HG03196 (cell line): ENCODE results near the gene VOPP1.
"Not testable (repeated sequence)": the region's sequence is repeated elsewhere in the genome, so short reads cannot be mapped to it uniquely, and the experiment has no call there.

Experiments used
- ATAC-seq: cut with Tn5 transposase; IDR thresholded peaks from one replicate; pipeline ENCODE4 v1.9.1; 2021; ENCODE audit not compliant: unreplicated experiment

The VOPP1 gene

DNA sequence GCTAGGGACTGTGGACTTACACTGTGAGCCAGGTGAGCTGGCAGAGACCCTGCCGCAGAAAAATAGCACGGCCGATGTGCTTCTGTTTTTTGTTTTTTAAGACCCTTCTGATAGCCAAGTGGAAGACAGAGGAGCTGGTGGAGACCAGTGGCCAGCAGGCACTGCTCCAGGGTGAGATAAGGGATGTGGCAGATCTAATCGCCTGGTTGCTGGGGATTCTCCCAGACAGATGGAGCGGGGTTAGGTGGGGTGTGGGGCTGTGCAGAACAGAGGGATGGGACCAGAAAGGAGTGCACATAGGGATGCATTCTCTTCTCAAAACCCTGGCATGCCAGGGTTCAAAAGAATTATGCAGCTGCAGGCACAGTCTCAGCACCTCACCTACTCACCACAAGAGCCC is 82.2 kb downstream of the VOPP1 start:
- ATAC-seq, result no peak

DNA sequence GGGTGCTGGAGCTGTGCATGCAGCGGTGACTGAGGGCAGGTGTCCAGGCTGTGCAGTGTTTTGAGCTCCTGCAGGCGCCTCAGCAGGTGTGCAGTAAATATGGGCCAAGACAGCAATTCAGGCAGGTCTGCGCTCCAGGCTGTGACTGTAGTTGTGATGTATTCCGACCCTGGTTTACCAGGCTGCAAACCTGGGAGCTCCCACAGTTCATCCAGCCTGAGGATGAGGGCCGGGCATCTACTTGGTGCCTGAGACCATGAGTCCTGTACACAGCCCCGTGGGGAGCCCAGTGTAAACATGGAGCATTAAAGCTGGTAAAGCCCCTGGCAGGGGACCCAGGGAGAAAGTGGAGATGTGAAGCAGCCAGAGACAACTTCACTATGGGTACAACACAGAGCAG is 82.8 kb downstream of the VOPP1 start:
- no peak for ATAC-seq

- no peak for ATAC-seq
These were observed 83.4 kb downstream of the VOPP1 start for GRCh38 chr7:55488804-55489340.

DNA sequence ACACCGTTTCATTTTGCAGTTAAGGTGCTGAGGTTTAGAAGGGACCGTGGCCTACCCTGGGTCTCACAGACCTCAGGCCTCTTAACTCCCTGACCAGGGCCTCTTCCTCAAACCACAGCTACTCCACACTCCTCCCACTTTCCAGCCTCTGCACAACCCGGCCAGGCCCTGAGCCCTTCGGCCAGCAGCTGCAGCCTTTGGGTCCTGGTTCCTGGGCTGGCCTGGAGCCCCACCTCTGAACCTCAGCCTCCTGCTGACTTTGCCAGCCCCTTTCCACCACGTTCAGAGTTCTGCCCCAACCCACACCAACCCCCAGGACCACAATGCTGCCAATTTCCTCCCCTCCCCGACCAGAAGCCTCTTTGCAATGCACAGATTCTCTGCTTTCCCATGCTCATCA is 84.1 kb downstream of the VOPP1 start:
- ATAC-seq, result no peak

GRCh38 chr7:55486991-55487390 is 85.3 kb downstream of the VOPP1 start:
- ATAC-seq, result no peak

DNA sequence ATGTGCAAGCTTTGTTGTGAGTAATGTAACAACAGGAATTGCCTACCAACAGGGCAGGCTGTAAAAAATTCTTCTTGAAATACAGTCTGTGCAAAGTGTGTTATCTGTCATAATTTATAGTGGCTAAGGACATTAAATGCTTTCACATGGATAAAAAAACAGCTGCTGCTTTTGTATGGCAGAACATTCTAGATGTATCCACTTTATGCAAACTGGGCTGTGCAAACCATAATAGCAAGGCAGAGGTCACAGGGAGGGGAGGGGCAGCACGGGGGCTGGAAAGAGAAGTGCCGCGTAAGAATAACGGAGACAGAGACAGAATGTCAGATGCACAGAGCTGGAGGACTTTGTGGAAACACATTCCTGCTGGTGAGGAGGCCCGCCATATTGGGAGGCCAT is 86.1 kb downstream of the VOPP1 start:
- no peak for ATAC-seq

- ATAC-seq, result no peak
These were observed 86.7 kb downstream of the VOPP1 start for GRCh38 chr7:55485501-55486191.

GRCh38 chr7:55484834-55485233 is 87.5 kb downstream of the VOPP1 start:
- no peak for ATAC-seq

DNA sequence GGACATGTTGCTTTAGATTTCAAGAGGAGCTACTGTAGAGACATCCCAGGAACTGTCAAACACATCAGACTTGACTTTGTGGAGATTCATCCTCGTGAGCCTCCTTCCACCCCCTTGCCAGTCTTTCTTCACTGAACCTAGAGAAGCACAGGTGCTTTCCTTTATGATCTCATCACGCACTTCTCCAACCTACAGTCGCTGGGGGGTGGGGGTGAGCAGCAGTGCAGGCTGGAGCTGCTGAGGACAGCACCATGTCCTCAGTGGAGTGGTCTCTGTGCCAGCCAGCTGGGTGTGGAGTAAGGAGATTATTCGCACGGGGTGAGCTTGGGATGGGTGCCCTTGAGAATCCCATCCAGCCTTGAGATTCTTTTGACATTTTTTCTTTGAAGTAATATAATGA is 88.1 kb downstream of the VOPP1 start:
- ATAC-seq, result no peak

GRCh38 chr7:55483046-55483445 is 89.3 kb downstream of the VOPP1 start:
- ATAC-seq, result no peak

DNA sequence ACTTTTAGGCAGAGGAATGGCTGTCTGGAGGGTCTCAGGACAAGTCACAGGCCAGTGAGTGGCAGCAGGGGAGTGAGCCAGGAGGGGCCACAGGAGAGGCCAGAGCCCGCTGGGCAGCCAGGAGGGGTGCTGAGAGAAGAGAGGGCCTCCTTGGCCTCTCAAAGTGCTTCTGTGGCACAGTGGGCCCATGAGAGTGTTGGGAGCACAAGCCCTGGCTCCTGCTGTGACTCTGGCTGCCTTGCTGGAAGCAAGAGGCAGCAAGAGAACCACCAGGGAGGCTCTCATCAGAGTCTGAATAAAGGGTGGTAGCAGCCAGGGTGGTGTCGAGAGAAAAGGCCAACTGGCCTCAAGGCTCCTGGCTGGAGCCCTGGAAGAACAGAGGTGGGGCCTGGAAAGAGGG is 91.1 kb downstream of the VOPP1 start:
- no peak for ATAC-seq

GRCh38 chr7:55478700-55479099 is 93.6 kb downstream of the VOPP1 start:
- ATAC-seq, result no peak

GRCh38 chr7:55477781-55478374 is 94.4 kb downstream of the VOPP1 start:
- ATAC-seq, result no peak

GRCh38 chr7:55476852-55477780 is 95.2 kb downstream of the VOPP1 start:
- no peak for ATAC-seq

DNA sequence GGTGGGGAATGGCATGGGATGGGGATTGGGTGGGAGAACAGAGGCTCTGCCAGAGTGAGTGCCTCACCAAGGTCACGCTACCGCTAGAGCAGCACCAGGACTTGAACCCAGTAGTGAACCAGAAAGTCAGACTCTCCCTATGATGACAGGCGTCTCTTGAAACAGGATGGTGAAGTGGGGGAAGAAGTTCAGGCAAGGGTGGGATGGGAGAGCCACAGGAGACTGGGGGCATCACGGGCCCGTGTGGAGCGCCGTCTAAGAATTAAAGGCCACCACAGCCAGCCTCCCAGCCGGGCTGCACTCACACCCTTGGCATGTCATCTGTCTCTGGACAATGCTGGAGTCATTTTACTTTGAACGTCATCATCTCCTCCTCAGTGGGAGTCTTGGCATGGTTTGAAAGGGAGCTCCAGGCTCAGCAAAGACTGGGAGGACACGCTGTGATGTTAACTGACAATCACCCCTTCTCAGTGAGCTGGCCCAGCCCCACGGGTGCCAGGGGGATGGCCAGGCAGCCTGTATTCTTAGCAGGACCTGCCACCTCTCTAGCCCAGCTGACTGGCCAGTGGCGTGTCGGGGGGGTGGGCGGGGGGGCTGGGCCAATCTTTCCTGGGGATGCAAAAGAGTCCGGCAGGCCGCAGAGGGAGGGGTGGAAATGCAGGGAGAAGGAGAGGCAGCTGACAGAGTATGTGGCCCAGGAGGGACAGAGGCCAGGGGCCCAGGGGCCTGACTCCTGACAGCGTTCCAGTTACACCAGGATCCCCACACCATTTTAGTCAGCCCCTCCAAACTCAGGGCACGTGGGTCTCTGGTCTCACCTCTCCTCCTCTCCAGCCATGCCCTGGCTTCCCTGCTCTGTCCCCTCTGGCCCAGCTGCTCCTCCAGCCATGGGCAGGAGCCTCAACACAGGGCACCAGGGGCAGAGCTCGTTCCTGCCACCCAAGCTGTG is 96.2 kb downstream of the VOPP1 start:
- no peak for ATAC-seq

- no peak for ATAC-seq
These were observed 97.1 kb downstream of the VOPP1 start for GRCh38 chr7:55474944-55475854.

DNA sequence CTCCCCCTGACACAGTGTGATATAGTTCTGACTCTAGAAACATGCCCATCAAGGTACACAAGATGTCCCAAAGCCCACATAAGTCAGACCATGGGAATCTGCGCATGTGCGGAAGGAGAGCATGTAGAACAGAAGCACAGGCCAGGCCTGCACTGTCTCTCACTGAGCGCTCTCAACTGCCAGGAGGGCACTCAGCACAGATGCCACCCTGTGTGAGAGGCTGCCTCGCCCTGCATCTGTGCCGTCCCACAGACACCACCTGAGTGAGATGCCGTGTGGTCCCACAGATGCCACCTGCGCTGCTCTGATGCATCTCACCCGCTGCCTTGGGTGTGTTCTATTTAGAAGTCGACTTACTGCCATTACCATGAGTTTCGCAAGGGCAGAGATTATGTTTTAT is 98.4 kb downstream of the VOPP1 start:
- no peak for ATAC-seq

DNA sequence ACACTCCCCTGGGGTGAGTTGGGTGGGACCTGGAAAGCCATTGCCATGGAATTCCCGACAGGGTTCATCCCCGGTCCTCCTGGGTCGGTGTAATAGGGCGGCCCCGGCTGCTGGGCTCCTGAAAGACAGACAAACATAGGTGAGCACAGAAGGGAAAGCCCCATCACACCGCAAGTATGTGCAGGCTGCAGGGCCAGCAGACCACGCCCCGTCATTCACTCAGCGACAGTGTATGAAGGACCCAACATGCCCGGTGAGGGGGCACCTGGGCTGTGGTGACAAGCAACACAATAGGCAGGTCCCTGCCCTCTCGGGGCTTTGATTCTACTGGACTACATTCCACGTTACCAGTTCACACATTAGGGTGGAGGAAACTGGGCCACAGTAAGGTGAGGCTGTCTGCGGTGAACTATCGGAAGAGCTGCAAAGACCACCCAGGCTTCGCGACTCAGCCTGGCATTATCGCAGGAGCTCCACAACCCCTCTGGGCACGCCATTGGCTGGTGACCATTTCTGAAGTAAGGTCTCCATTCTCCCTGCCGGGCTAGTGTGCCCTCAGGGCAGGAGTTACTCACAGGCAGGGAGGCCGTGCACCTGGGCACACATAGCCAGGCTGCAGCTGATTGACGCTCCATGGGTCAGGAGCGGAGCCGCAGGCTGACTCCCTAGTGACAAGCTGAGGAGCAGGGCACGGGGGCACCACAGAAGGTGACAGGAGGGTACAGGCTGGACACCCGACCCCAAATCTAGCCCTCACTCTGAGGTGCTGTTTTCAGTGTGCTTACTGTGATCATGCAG is 99.2 kb downstream of the VOPP1 start:
- ATAC-seq, result no peak

GRCh38 chr7:55472406-55472805 is 99.9 kb downstream of the VOPP1 start:
- ATAC-seq, result not testable (repeated sequence)
